HepG2 (cell line): Measurements from ENCODE around the gene CNNM4. TPM values are rescaled to one million over a fixed set of nuclear protein-coding genes. Genes with fewer than 3 reads are reported as not detected.

Experiments
- ADNP ChIP-seq: sonication (generic); formaldehyde crosslinking; IDR thresholded peaks from 2 replicates; pipeline ENCODE4 v1.4.0; 2020; ENCODE audit warnings: missing genetic modification reagents
- ARNT2 ChIP-seq: sonication (generic); formaldehyde crosslinking; IDR thresholded peaks from 2 replicates; pipeline ENCODE4 v1.8.0; 2022; ENCODE audit warnings: mild to moderate bottlenecking, low read depth, missing genetic modification reagents, moderate library complexity
- ATRX ChIP-seq: sonication (generic); formaldehyde crosslinking; IDR thresholded peaks from 2 replicates; pipeline ENCODE4 v1.4.0; 2020; ENCODE audit warnings: missing genetic modification reagents, borderline replicate concordance
- E2F2 ChIP-seq: sonication (generic); formaldehyde crosslinking; IDR thresholded peaks from 2 replicates; pipeline ENCODE4 v1.4.0; 2020; ENCODE audit warnings: missing genetic modification reagents, borderline replicate concordance
- FOXA1 ChIP-seq, 2 experiments: fragments of 450-650 bp in 1 of 2; sonication (generic) in 1 of 2; formaldehyde crosslinking in 1 of 2; IDR thresholded peaks; 2 replicates each; pipeline versions ENCODE4 v1.4.0 to v1.6.1; 2016 to 2020; ENCODE audit warnings: missing genetic modification reagents in 1 of 2
- HIC2 ChIP-seq: sonication (generic); formaldehyde crosslinking; IDR thresholded peaks from 2 replicates; pipeline ENCODE4 v1.9.0; 2022; ENCODE audit warnings: low read depth, missing genetic modification reagents
- HNRNPH1 ChIP-seq: fragments of 200-400 bp; formaldehyde crosslinking; optimal IDR thresholded peaks from 2 replicates; pipeline ENCODE3; 2017; ENCODE audit warnings: mild to moderate bottlenecking, low read depth, low read length
- KDM5B ChIP-seq: sonication (generic); formaldehyde crosslinking; IDR thresholded peaks from 2 replicates; pipeline ENCODE4 v1.4.0; 2020; ENCODE audit warnings: missing genetic modification reagents, mild to moderate bottlenecking, borderline replicate concordance
- KLF16 ChIP-seq, 2 experiments: sonication (generic) in 1 of 2; formaldehyde crosslinking in 1 of 2; IDR thresholded peaks; 2 replicates each; pipeline versions ENCODE4 v1.6.1 to v1.8.0; 2016 to 2023; ENCODE audit warnings: missing genetic modification reagents in 2 of 2, missing compliant biosample characterization in 1 of 2
- REPIN1 ChIP-seq: sonication (generic); formaldehyde crosslinking; IDR thresholded peaks from 2 replicates; pipeline ENCODE4 v1.8.0; 2022; ENCODE audit warnings: missing genetic modification reagents, low read depth, mild to moderate bottlenecking, borderline replicate concordance
- SMAD1 ChIP-seq: sonication (generic); formaldehyde crosslinking; IDR thresholded peaks from 2 replicates; pipeline ENCODE4 v1.4.0; 2020; ENCODE audit warnings: missing genetic modification reagents, low read depth, mild to moderate bottlenecking, borderline replicate concordance
- THAP9 ChIP-seq: sonication (generic); formaldehyde crosslinking; IDR thresholded peaks from 2 replicates; pipeline ENCODE4; 2020; ENCODE audit warnings: missing genetic modification reagents, mild to moderate bottlenecking, borderline replicate concordance
- YY1 ChIP-seq: IDR thresholded peaks from 2 replicates; pipeline ENCODE4 v1.6.1; 2011; ENCODE audit warnings: low read length, low read depth, moderate library complexity, mild to moderate bottlenecking; ENCODE audit not compliant: insufficient read depth, insufficient replicate concordance
- ZBTB38 ChIP-seq: sonication (generic); formaldehyde crosslinking; IDR thresholded peaks from 2 replicates; pipeline ENCODE4 v1.5.1; 2020; ENCODE audit warnings: mild to moderate bottlenecking, missing genetic modification reagents
- ZEB1 ChIP-seq: IDR thresholded peaks from 2 replicates; pipeline ENCODE4 v1.6.1; 2012; ENCODE audit warnings: mild to moderate bottlenecking, low read depth, inconsistent platforms; ENCODE audit not compliant: insufficient replicate concordance
- ZNF253 ChIP-seq: sonication (generic); formaldehyde crosslinking; IDR thresholded peaks from 2 replicates; pipeline ENCODE4 v1.8.0; 2022; ENCODE audit warnings: mild to moderate bottlenecking, missing genetic modification reagents, borderline replicate concordance
- ZNF34 ChIP-seq: sonication (generic); formaldehyde crosslinking; IDR thresholded peaks from 2 replicates; pipeline ENCODE4 v1.4.0; 2020; ENCODE audit warnings: mild to moderate bottlenecking, missing genetic modification reagents, borderline replicate concordance
- ZNF441 ChIP-seq: sonication (generic); formaldehyde crosslinking; IDR thresholded peaks from 2 replicates; pipeline ENCODE4 v1.7.0; 2021; ENCODE audit warnings: missing genetic modification reagents, borderline replicate concordance
- ZNF616 ChIP-seq: sonication (generic); formaldehyde crosslinking; IDR thresholded peaks from 2 replicates; pipeline ENCODE4 v1.5.0; 2020; ENCODE audit warnings: low read depth, mild to moderate bottlenecking, missing genetic modification reagents
- ZNF784 ChIP-seq: sonication (generic); formaldehyde crosslinking; IDR thresholded peaks from 2 replicates; pipeline ENCODE4 v1.5.1; 2020; ENCODE audit warnings: missing genetic modification reagents, mild to moderate bottlenecking, borderline replicate concordance
- polyA plus RNA-seq, 8 experiments: library from polyadenylated mRNA; depleted of rRNA in 3 of 8; stranded (reverse) in 7 of 8; unstranded in 1 of 8; fragments of >200 nt; fragmentation: Illumina TruSeq in 4 of 8; extraction: Trizol in 4 of 8; gene quantifications; 2 replicates each; pipeline versions ENCODE4 v1.2.1 to v1.2.3, GENCODE V29; 2011 to 2016; ENCODE audit warnings: low read depth in 4 of 8, missing spikeins in 1 of 8, mixed read lengths in 1 of 8; ENCODE audit not compliant: insufficient read depth in 1 of 8
- total RNA-seq, 5 experiments: library from RNA; depleted of rRNA; stranded (reverse); fragments of >200 nt; fragmentation: Illumina TruSeq; extraction: Trizol; gene quantifications; 2 replicates each; pipeline ENCODE4 v1.2.3, GENCODE V29; 2016; ENCODE audit warnings: low read depth in 1 of 5

The CNNM4 gene
- total and polyA plus RNA-seq, 2 of the 13 experiments (the other 11 are each of a cell fraction or from before 2014, with no cell fraction given): 5.9 to 8.4 TPM

GRCh38 chr2:96760986-96761832 is 507 bp downstream of the CNNM4 start (continued):
- TF ChIP-seq ZNF441 (CRISPR knock-in tag) (0 out of 2 replicates have a peak, but pooled peaks have one; percentile 61), REPIN1 (CRISPR knock-in tag) (0 out of 2 replicates have a peak, but pooled peaks have one; percentile 21), ARNT2 (no peak), ZNF616 (CRISPR knock-in tag) (peak; percentile 82; the same call in 1 of the 2 replicates), SMAD1 (peak; percentile 96; the same call in 1 of the 2 replicates), THAP9 (CRISPR knock-in tag) (peak; percentile 51; the same call in 1 of the 2 replicates), FOXA1 (IDR thresholded peaks at IDR 0.05) (no peak), FOXA1 (CRISPR knock-in tag; IDR thresholded peaks at IDR 0.05) (no peak), KDM5B (CRISPR knock-in tag) (peak; percentile 50; the same call in 1 of the 2 replicates), ZEB1 (no peak), ZNF34 (CRISPR knock-in tag) (no peak), ZBTB38 (CRISPR knock-in tag) (peak; percentile 92), YY1 (peak; percentile 93), E2F2 (no peak), HIC2 (CRISPR knock-in tag) (peak; percentile 79), ADNP (CRISPR knock-in tag) (no peak), KLF16 (CRISPR knock-in tag; IDR thresholded peaks at IDR 0.05) (peak in 1 of 2 experiments; percentile 22; a peak in 1 of 4 replicates), HNRNPH1 (no peak), ZNF784 (CRISPR knock-in tag) (peak; percentile 31; the same call in 1 of the 2 replicates), ZNF253 (CRISPR knock-in tag) (peak; percentile 71; the same call in 1 of the 2 replicates), ATRX (CRISPR knock-in tag) (no peak)
